Measurements from ENCODE around the gene DCLK1.

DCLK1 gene

DNA sequence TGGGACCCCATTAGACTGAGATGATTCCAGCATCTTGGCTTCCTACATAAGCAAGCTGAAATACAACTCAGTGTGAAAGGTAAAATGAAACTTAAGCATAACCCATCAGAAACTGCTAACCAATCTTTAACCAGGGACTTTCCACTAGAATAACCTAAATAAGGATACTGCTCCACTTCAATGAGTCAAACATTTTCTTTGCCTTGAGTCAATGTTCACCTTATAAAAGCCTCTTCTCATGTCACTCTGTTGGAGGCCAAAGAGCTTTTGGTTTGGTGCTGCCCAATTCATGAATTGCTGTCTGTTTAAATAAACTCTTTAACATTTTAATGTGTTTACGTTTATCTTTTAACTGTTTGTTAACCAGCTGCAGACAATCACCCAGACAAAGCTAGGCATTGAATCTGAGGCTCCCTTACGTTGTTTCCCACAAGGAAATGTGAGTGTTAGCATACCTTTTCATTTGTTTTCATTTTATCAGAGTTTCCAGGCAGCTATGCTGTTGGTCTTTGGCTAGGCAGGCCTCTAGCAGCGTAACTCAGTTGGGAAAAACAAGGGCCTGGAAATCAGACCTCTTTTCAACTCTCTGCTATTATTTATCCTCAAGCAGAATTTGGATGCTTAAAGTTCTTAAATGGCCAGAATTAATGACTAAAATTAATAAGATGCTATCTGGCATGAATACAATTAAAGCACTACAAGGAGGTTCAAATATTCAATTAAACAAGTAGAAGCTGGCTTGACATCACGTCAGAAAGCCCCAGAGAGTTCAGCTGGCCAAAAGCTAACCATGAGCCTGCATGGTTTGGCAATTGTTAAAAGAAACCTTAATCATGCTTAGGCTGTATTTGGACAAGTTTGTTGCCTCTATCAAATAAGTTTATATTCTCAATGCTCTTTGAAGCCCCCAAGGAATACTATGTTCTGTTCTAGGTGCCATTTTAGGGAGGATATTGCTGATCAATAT lies 200.2 kb downstream of the DCLK1 start:
- no peak for DNase-seq

DNA sequence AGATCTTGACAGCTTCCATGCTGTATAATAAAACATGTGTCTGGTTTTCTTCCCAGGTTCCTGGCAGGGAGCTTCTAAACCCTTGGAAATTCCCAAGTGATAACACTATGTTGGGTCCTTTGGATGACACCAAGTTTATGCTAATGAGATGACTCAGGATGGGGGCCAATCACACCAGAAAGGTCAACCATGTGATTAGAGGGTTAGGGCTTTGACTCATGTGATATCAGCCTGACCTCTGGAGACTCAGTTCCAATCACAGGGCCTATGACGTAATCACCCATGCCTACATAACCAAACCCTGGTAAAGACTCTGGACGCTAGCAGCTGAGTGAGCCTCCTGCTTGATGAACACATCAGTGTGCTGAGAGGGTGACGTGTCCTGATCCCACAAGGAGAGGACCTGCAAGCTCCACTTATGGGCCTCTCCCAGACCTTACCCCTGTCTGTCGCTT lies 203.6 kb downstream of the DCLK1 start:
- DNase-seq, result no peak

- DNase-seq, result no peak
Measured at GRCh38 chr13:35926859-35927530, 204.2 kb downstream of the DCLK1 start.

DNA sequence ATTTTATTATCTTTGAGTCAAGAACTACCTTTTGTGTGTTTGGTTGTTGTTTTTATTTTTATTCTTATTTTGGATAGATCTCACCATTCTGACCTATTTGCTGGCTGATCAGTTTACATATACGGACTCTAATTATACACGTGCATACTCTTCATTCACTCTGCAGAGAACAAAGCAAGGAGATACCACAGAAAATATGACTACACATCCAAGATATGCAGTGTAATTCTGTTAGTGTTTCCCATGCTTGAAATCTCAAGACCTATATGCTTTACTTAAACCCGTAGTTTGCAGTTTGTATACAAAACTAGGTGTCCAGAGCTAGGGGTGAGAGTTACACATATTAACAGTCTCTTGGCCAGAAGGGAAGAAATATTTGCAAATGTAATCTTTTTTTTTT lies 205.5 kb downstream of the DCLK1 start:
- no peak for DNase-seq

DNA sequence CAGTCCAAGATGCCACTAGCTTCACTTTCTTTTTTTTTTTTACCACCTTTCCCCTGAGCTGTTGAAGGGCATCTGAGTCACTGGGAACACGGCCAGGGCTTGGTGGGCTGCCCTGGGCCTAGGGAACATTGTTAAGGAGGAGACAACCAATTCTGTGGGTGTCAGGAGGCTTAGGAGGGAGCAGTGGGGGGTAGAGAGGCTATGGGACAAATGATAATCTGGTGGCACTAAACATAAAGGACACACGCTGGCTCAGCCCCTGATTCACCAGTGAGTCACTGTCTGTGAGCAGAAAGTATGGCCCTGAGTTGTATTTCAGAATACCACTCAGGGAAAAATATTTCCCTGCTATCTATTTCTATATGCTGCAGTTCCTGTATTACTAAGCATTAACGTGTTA lies 207.8 kb downstream of the DCLK1 start:
- no peak for DNase-seq

DNA sequence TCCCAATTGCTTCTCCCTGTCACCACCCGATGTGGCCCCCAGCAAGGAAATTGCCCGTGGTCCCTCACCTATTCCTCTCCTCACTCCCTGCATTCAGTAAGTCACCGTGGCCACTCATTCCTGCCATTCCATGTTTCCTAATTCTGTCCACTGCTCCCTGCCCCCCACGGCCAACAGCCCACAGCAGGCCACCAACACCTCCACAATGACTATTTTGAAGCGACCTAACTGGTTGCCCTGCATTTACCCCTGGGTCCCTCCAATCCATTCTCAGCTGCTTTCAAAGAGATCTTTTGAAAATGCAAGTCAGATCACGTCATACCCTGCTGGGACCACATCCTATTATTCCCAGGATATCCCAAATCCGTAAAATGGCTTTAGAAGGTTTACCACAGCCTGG lies 210.4 kb downstream of the DCLK1 start:
- DNase-seq, result no peak

DNA sequence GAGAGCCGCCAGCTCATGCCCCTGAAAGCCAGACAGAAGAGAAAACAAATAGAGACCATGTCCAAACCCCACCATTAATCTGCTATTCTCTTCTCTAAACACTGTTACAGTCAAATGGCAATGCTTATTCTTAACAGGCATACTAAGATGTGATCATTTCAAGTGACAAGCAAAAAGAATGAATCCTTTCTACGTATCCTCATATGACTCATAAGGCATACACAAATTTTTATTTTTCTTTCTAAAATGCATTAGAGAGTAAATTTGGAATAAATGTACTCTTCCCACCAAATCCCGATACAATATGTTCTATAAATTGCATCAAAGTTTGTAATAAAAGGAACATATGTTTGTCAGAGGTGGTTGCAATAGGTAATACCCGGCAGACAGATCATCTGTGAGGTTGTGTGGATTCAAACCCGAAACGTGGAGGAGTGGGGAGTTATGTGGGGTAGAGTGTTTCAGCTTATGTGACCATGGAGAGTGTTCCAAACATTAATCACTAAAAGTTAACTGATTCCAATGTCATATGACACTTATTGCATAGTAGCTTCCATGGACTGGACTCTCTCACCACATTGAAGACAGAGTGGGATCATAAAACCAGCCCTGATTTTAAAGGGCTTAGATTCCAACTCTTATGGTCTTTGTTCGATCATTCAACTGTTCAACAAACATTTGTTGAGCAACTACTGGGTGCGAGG lies 213.1 kb downstream of the DCLK1 start:
- no peak for DNase-seq

DNA sequence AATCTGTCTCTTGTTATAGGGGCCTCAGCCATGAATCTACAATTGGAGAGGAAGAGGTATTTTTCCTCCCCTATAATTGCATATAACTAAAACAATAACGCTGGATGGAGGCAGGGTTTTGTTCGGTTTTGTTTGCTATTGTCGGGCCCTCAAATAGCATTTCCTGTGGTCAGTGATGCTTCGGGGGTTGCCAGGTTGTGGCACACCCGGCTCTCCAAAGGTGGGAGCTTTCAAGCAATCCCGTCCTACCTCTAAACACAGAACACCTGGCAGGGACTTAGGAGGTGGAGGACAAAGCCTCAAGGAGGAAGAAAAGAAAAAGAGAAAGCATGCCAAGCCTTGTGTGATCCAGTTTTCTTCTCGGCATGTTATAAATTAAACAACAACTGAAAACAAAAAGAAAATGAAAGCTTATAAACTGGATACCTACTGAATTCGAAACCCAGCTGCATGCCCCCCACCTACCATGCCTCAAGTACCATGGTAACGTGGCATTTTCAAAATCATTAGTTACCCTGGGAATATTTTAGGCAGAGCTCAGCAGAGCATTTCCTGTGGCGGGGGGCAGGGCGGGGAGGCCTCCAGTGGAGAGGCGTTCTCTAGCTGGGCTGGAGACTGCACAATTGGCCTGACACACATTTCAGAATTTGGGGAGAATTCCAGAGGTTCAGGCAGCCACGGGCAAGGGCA lies 213.8 kb downstream of the DCLK1 start:
- no peak for DNase-seq

GRCh38 chr13:35916146-35916545 lies 215.0 kb downstream of the DCLK1 start:
- no peak for DNase-seq

GRCh38 chr13:35914662-35915061 lies 216.5 kb downstream of the DCLK1 start:
- no peak for DNase-seq

DNA sequence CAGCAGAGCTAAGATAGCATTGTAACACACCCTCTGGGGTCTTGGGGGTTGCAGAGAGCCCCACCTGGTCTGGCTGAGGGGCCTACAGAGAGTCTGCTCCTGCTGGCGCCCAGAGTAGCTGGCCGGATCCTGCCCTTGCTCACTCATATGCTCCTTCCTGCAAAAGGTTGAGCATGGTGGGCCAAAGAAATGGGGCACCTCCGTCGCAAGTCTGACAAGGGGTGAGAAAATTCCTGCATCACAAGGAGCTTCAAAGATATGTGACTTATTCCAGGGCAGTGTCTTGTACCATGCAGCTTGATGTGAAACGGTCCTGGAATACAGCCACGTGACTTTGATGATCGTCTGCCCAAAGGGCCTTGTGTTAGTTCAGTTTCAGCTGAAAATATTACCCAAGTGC lies 218.3 kb downstream of the DCLK1 start:
- no peak for DNase-seq

GRCh38 chr13:35909837-35910540 lies 221.2 kb downstream of the DCLK1 start:
- no peak for DNase-seq

DNA sequence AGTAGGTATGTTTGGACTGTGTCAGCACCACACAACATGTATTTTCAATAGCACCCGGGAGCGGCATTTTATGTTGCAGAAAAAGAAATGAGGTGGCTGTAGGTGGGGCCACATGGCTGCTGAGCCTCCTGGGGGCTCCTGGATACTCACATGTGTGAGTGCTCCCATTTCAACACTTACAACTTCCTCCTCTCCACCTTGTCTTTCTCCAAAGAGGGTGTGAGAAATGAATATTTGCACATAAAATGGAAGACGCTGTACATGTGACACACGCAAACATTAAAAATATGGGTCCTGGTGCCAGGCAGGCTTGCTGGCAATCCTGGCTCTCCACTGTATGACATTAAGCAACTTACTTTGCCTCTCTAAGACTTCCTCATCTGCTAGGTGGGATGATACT lies 222.1 kb downstream of the DCLK1 start:
- no peak for DNase-seq

GRCh38 chr13:35908226-35908625 lies 223.0 kb downstream of the DCLK1 start:
- no peak for DNase-seq

DNA sequence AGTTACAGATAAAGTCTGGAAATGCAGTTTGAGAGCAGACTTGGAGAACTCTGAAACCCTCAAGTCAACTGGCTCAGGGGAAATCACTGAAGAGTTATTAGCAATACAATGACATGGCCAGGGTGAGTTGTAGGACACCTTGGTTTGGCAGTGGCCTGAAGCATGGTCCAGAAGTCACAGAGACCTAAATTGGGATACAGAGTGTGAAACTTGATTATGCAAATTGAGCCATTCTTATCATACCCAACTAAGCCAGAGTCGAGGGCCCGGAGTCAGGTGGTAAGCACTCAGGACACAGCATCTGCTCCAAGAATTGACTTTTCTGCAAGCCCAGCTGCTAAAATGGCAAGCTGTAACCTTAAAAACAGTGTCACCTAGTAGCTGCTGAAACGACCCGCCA lies 224.5 kb downstream of the DCLK1 start:
- DNase-seq, result no peak

DNA sequence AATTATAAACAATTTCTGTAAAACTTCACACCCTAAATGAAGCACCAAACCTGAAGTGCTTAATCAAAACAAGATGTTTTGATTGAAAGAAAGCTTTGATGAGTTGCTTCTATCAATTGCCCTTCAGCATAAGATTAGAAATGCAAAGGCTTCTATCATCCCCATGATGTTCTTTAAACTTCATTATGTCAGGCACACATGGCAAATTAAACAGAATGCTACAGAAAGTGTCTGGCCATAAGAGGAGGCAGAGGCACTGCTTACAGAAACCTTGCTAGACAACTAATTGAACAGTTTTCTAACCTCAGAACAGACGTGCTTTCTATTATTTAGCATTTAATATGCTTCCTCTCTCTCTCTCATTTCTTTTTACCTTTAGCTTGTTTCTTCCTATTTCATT lies 228.1 kb downstream of the DCLK1 start:
- no peak for DNase-seq

- no peak for DNase-seq
Measured at GRCh38 chr13:35898041-35898440, 233.1 kb downstream of the DCLK1 start.

- DNase-seq, result no peak
Measured at GRCh38 chr13:35894636-35895035, 236.5 kb downstream of the DCLK1 start.

DNA sequence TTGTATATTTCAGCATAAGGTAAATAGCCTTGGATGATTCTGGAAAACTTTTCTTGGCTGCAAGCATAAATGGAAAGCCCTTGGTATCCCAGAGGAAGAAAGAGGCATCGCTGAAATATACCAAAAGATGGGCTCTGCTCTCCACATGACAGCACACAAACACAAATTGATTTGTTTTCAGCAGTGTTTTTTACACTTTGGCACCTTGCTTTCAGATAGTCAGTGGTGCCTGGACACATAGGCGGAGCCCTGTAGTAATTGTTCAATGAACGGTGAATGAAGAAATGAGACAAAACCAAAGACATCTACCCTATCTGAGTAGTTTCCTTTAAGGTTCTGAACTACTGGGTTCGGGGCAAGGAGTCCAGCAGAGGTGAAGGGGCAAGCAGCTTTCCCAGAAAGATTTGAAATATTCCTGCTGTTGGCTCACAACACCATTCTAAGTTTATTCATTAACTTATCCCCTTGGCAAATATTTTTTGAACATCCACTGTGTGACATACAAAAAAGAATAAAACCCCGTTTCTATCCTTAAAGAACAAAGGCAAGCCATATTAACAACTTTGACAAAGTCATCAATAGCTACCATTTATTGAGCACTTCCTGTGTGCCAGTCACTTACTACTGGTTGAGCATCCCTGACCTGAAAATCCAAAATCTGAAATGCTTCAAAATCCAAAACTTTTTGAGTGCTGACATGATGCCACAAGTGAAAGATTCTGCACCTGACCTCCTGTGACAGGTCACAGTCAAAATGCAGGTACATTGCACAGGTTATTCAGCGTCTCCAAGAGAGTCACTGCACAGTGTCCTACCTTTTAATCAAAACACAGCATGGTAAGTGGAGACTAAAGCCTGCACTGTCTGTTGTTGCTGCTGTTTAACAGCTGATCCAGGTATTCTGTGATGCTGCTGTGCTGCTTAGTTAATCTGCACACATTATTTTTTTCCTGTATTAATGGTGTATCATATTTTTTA lies 238.1 kb downstream of the DCLK1 start:
- DNase-seq, result no peak

- DNase-seq, result no peak
Measured at GRCh38 chr13:35891507-35892441, 239.4 kb downstream of the DCLK1 start.

Measured in hematopoietic multipotent progenitor cell treated with erythropoietin and hydrocortisone succinate and interleukin-3 and kit ligand, for 4 days (in vitro differentiated cells).